HL-60 (cell line): ENCODE results near the gene HEPN1.

Source experiments
- CTCF ChIP-seq: IDR thresholded peaks from one replicate; pipeline ENCODE4 v1.5.1; 2011; ENCODE audit warnings: low read length, control low read depth, inconsistent platforms; ENCODE audit not compliant: insufficient read depth
- POLR2AphosphoS5 ChIP-seq: IDR thresholded peaks from 2 replicates; pipeline ENCODE4 v1.6.1; 2012; ENCODE audit warnings: low read depth
- REST ChIP-seq: IDR thresholded peaks from 2 replicates; pipeline ENCODE4 v1.6.1; 2012; ENCODE audit warnings: low read depth; ENCODE audit not compliant: insufficient replicate concordance
- SPI1 ChIP-seq: IDR thresholded peaks from 2 replicates; pipeline ENCODE4 v1.6.1; 2012; ENCODE audit warnings: low read depth, mild to moderate bottlenecking, borderline replicate concordance

DNA sequence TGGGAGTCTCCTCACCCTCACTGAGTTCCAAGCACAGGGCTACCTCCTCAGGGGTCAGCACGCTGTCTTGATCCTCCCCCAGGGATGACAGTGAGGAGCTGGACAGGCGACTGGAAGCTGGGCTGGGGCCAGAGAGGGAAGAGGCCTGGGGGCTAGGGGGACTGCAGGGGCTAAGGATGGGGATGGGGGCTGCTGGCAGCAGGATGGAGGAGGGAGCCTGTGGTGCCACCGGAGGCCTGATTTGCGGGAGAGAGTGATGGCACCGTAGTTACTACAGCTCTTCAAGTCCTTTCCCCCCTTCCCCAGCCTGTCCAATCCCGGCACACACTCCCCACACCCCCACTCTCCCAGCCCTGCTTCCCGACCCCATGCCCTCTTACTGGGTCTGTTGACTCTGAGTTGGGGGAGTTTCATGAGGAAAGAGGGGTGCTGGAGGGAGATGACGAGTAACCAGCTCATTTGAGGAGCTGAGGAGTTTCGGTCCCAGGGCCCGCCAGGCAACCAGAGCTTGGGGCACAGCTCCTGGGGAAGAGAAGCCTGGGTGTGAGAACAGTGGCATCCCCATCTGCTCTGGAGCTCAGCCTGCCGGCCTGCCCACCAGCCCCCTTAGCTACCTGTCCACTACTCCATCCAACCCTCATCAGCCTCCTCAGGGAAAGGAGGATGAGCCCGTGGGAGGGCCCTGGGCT is 31.9 kb upstream of the HEPN1 start:
- TF ChIP-seq POLR2AphosphoS5 (no peak), CTCF (no peak), REST (no peak), SPI1 (no peak)
